HCT116 (cell line): ENCODE measurements around the gene PDGFD. TPM values are rescaled to one million over a fixed set of nuclear protein-coding genes. Genes with fewer than 3 reads are reported as not detected.

Source experiments
- ATAC-seq: fragments of 200-7000 bp; cut with Tn5 transposase; 2 replicates; pipeline ENCODE4 v1.9.1; 2020; ENCODE audit warnings: mild to moderate bottlenecking, moderate library complexity
- BruUV-seq: library from RNA; stranded (reverse); fragments of 400-500 nt; replicated peaks from 2 replicates; lab custom pipeline; 2021; lab: Mats Ljungman, UMichigan
- CTCF ChIA-PET: fragments of 300-600 bp; sonication (Branson Sonifier 250); formaldehyde crosslinking; loops from one replicate; lab custom pipeline; 2021; ENCODE audit warnings: antibody characterized with exemption; lab: Charles Lee
- POLR2A ChIA-PET: fragments of 300-600, 350-600 bp; sonication (Branson Sonifier 250); formaldehyde crosslinking; loops from one replicate; lab custom pipeline; 2021; ENCODE audit warnings: antibody characterized with exemption; lab: Charles Lee
- RAD21 ChIA-PET, 2 experiments: fragments of 300-600 bp; sonication (Branson Sonifier 250); formaldehyde crosslinking; loops; one replicate each; lab custom pipeline; 2023; ENCODE audit warnings: low total read pairs in 2 of 2; ENCODE audit not compliant: uncharacterized antibody in 2 of 2, unreplicated experiment in 2 of 2, low non-redundant PET in 1 of 2; lab: Charles Lee
- DNase-seq: peaks from one replicate; pipeline ENCODE4 v3.0.0-alpha.2; 2010; ENCODE audit warnings: low read depth, low spot score
- H2AFZ ChIP-seq: fragments of 200-600 bp; shearing (Covaris generic), sonication (generic); 2 replicates; pipeline ENCODE4 v1.6.1; 2017; ENCODE audit warnings: low read depth, mixed run types, mixed read lengths, antibody characterized with exemption, low read length; ENCODE audit not compliant: poor library complexity, severe bottlenecking
- H3K27ac ChIP-seq: 2 replicates; pipeline ENCODE4 v1.5.1; 2012; ENCODE audit warnings: low read depth, low read length
- H3K27me3 ChIP-seq: fragments of 200-600 bp; sonication (generic); 2 replicates; pipeline ENCODE4 v1.6.1; 2016; ENCODE audit warnings: mixed run types, low read length, mixed read lengths; ENCODE audit not compliant: insufficient read depth
- H3K36me3 ChIP-seq, 2 experiments: fragments of 200-500 bp in 1 of 2; fragments of 200-600 bp in 1 of 2; sonication (Bioruptor generic) in 1 of 2; sonication (generic) in 1 of 2; 2 replicates each; pipeline versions ENCODE4 v1.5.1 to v1.6.1; 2014 to 2016; ENCODE audit warnings: low read length in 2 of 2, inconsistent platforms in 1 of 2, mixed read lengths in 1 of 2, mixed run types in 1 of 2; ENCODE audit not compliant: insufficient read depth in 2 of 2, control insufficient read depth in 1 of 2
- H3K4me1 ChIP-seq, 2 experiments: fragments of 200-600 bp in 1 of 2; sonication (generic) in 1 of 2; 2 replicates each; pipeline versions ENCODE4 v1.5.1 to v1.6.1; 2012 to 2017; ENCODE audit warnings: low read length in 2 of 2, inconsistent platforms in 1 of 2, mild to moderate bottlenecking in 1 of 2, mixed read lengths in 1 of 2, mixed run types in 1 of 2, moderate library complexity in 1 of 2; ENCODE audit not compliant: insufficient read depth in 2 of 2, control insufficient read depth in 1 of 2
- H3K4me2 ChIP-seq: fragments of 200-600 bp; sonication (generic); 2 replicates; pipeline ENCODE4 v1.6.1; 2017; ENCODE audit warnings: mixed run types, low read length, mixed read lengths
- H3K4me3 ChIP-seq, 2 experiments: fragments of 200-600 bp in 1 of 2; sonication (generic) in 1 of 2; replicated peaks in 1 of 2; 2 replicates each; pipeline ENCODE4 v1.5.1; 2011 to 2016; ENCODE audit warnings: low read length in 2 of 2, control low read depth in 1 of 2, low read depth in 1 of 2, mild to moderate bottlenecking in 1 of 2, mixed read lengths in 1 of 2, mixed run types in 1 of 2
- H3K79me2 ChIP-seq: fragments of 200-600 bp; sonication (generic); 2 replicates; pipeline ENCODE4 v1.6.1; 2017; ENCODE audit warnings: mild to moderate bottlenecking, mixed run types, low read length, moderate library complexity, mixed read lengths; ENCODE audit not compliant: insufficient read depth
- H3K9ac ChIP-seq: fragments of 200-600 bp; sonication (generic); 2 replicates; pipeline ENCODE4 v1.6.1; 2016; ENCODE audit warnings: low read length, mixed read lengths
- H3K9me2 ChIP-seq: fragments of 200-600 bp; sonication (generic), shearing (Covaris generic); 2 replicates; pipeline ENCODE4 v1.6.1; 2017; ENCODE audit warnings: mixed run types, mild to moderate bottlenecking, moderate library complexity; ENCODE audit not compliant: insufficient read depth
- H3K9me3 ChIP-seq, 2 experiments: fragments of 200-500 bp in 1 of 2; fragments of 200-600 bp in 1 of 2; sonication (Bioruptor generic) in 1 of 2; sonication (generic) in 1 of 2; 2 replicates each; pipeline ENCODE4 v1.6.1; 2014 to 2017; ENCODE audit warnings: low read length in 2 of 2, mixed read lengths in 2 of 2, inconsistent platforms in 1 of 2, low read depth in 1 of 2, mild to moderate bottlenecking in 1 of 2, mixed run types in 1 of 2, moderate library complexity in 1 of 2; ENCODE audit not compliant: control insufficient read depth in 1 of 2, insufficient read depth in 1 of 2
- H4K20me1 ChIP-seq: fragments of 200-600 bp; sonication (generic), shearing (Covaris generic); 2 replicates; pipeline ENCODE4 v1.6.1; 2017; ENCODE audit warnings: mixed run types, mild to moderate bottlenecking, moderate library complexity; ENCODE audit not compliant: insufficient read depth
- CBX3 ChIP-seq: IDR thresholded peaks from 2 replicates; pipeline ENCODE4 v1.6.1; 2012; ENCODE audit warnings: low read depth
- CEBPB ChIP-seq: IDR thresholded peaks from 2 replicates; pipeline ENCODE4 v1.6.1; 2012; ENCODE audit warnings: low read depth
- EZH2phosphoT487 ChIP-seq: fragments of 200-600 bp; IDR thresholded peaks from 2 replicates; pipeline ENCODE4 v1.6.1; 2018; ENCODE audit warnings: antibody characterized with exemption, borderline replicate concordance
- JUND ChIP-seq: IDR thresholded peaks from 2 replicates; pipeline ENCODE4 v1.6.1; 2012
- SIN3A ChIP-seq: IDR thresholded peaks from 2 replicates; pipeline ENCODE4 v1.6.1; 2012; ENCODE audit warnings: low read depth
- ZFX ChIP-seq: fragments of 450-650 bp; IDR thresholded peaks from 2 replicates; pipeline ENCODE4 v1.6.1; 2017
- intact Hi-C: fragments of 100-400 bp; cut with micrococcal nuclease; formaldehyde crosslinking; loops from 2 replicates; pipeline ENCODE4 v1.10.0; 2022
- total RNA-seq: library from RNA; stranded (reverse); gene quantifications from one replicate; pipeline ENCODE4 v1.2.1, GENCODE V29; 2021; ENCODE audit not compliant: unreplicated experiment
- TF ChIP-seq, protein P1 (sequence below): IDR thresholded peaks from 2 replicates; pipeline ENCODE4 v1.6.1; 2011; ENCODE audit warnings: mild to moderate bottlenecking, low read length, moderate library complexity; ENCODE audit not compliant: insufficient replicate concordance; ENCODE audit errors: extremely low read depth
- TF ChIP-seq, protein P2 (sequence below): IDR thresholded peaks from 2 replicates; pipeline ENCODE4 v1.6.1; 2012
- TF ChIP-seq, protein P3 (sequence below): IDR thresholded peaks from 2 replicates; pipeline ENCODE4 v1.6.1; 2012; ENCODE audit warnings: low read depth

PDGFD gene
- total RNA-seq, 1 experiment from 2014 or later, result 0.34 TPM

DNA sequence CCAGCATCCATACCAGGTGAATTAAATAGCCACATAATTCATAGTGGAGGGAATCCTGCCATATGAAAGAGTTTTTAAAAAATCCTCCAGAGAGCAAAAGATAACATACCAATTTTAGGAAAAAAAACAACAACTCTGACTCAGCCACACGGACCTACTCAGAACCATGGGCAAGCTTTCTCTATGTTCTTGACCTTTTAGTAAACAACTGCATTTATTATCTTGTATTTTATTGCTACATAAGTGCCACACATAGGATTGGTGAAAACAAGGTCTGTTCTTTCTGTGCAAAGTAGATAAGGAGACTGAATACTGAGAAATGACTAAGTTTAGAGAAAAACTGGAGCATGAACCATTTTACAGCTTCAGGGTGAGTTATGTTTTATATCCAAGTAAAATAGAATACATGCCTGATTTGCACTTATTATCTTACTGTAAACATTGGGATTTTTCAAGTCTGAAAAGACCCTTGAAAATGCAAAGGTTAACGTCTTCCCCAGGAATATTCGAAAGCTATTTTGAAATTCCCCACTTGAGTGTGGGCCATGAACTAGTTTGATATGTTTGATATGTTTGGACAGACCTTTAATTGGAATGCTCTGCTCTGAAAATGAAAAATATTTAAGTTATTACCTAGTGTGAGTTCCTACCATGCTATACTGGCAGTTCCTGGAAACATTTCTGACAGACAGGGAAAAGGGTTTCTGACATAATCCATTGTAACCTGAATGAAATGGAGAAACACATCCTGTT lies 217.0 kb downstream of the PDGFD start:
- no peaks in the 10 kb centered on the region for H3K27me3 ChIP-seq
- ChIA-PET CTCF (no interaction called here), RAD21 (no interaction called here), POLR2A (no interaction called here)
- H3K4me1 ChIP-seq, result no peaks in the 10 kb centered on the region
- no peak overlapping the region for H3K27ac ChIP-seq
- H3K4me2 ChIP-seq, result no peak overlapping the region
- H2AFZ ChIP-seq, result no peak overlapping the region
- no peak for DNase-seq
- H4K20me1 ChIP-seq, result no peaks in the 10 kb centered on the region
- no peaks in the 10 kb centered on the region for H3K9me2 ChIP-seq
- no peaks in the 10 kb centered on the region for H3K9me3 ChIP-seq
- no peaks in the 10 kb centered on the region for H3K79me2 ChIP-seq
- BruUV-seq, result no TSS peak
- no peaks in the 10 kb centered on the region for H3K36me3 ChIP-seq
- H3K4me3 ChIP-seq, result no peak overlapping the region
- no peak for ATAC-seq
- intact Hi-C loops, result loop anchor here (1.0 kb wide), 1 partner anchor 8 kb away; no protein-coding TSS in a partner anchor
- H3K9ac ChIP-seq, result no peak overlapping the region
- TF ChIP-seq EZH2phosphoT487, result no peak
- no peak for TF ChIP-seq JUND

DNA sequence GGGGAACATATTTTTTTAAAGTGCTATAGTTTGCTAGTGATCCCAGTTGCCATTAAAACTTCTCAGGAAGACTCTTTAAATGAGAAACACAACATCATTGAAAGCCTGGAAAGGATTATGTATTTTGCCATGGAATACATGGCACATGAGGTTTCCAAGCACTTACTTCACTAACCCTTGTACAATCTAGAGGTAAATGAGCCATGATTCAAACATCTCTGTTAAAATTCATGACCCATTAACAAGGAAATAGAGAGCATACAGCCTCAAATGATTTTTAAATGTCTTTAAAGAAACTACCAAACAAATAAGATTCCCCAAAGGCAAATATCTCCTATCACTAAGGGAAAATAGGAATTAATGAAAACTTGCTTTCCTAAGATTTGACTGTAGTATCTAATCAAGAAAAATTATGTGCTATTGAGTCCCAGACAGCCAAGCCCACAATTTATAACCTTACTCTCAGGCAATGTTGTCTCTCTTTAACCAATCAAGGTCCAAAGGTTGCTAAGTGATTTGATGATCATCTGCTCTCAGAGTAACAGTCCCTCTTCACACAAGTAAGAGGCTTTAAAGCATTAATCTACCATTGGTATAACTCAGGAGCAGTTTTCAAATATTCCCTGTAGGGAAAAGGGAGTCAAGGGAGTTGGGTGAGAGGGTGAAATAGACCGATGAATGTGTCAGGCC lies 219.6 kb downstream of the PDGFD start:
- no peak for ATAC-seq
- no peaks in the 10 kb centered on the region for H3K27me3 ChIP-seq

More for the DNA sequence above, 219.6 kb downstream of the PDGFD start:
- ChIA-PET RAD21 (no interaction called here), CTCF (no interaction called here), POLR2A (no interaction called here)
- no peaks in the 10 kb centered on the region for H3K79me2 ChIP-seq
- H2AFZ ChIP-seq, result no peak overlapping the region
- H3K4me3 ChIP-seq, result no peak overlapping the region
- intact Hi-C loops, result no loop called here
- H4K20me1 ChIP-seq, result no peaks in the 10 kb centered on the region
- no peaks in the 10 kb centered on the region for H3K4me1 ChIP-seq
- no peak overlapping the region for H3K27ac ChIP-seq
- H3K9ac ChIP-seq, result no peak overlapping the region
- TF ChIP-seq ZFX, result no peak
- TF ChIP-seq JUND, result no peak
- no peak for TF ChIP-seq CEBPB
- no peak for TF ChIP-seq EZH2phosphoT487
- TF ChIP-seq, protein P1, sequence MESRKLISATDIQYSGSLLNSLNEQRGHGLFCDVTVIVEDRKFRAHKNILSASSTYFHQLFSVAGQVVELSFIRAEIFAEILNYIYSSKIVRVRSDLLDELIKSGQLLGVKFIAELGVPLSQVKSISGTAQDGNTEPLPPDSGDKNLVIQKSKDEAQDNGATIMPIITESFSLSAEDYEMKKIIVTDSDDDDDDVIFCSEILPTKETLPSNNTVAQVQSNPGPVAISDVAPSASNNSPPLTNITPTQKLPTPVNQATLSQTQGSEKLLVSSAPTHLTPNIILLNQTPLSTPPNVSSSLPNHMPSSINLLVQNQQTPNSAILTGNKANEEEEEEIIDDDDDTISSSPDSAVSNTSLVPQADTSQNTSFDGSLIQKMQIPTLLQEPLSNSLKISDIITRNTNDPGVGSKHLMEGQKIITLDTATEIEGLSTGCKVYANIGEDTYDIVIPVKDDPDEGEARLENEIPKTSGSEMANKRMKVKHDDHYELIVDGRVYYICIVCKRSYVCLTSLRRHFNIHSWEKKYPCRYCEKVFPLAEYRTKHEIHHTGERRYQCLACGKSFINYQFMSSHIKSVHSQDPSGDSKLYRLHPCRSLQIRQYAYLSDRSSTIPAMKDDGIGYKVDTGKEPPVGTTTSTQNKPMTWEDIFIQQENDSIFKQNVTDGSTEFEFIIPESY, result no peak
- TF ChIP-seq, protein P2, sequence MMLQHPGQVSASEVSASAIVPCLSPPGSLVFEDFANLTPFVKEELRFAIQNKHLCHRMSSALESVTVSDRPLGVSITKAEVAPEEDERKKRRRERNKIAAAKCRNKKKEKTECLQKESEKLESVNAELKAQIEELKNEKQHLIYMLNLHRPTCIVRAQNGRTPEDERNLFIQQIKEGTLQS, result no peak
- TF ChIP-seq, protein P3, sequence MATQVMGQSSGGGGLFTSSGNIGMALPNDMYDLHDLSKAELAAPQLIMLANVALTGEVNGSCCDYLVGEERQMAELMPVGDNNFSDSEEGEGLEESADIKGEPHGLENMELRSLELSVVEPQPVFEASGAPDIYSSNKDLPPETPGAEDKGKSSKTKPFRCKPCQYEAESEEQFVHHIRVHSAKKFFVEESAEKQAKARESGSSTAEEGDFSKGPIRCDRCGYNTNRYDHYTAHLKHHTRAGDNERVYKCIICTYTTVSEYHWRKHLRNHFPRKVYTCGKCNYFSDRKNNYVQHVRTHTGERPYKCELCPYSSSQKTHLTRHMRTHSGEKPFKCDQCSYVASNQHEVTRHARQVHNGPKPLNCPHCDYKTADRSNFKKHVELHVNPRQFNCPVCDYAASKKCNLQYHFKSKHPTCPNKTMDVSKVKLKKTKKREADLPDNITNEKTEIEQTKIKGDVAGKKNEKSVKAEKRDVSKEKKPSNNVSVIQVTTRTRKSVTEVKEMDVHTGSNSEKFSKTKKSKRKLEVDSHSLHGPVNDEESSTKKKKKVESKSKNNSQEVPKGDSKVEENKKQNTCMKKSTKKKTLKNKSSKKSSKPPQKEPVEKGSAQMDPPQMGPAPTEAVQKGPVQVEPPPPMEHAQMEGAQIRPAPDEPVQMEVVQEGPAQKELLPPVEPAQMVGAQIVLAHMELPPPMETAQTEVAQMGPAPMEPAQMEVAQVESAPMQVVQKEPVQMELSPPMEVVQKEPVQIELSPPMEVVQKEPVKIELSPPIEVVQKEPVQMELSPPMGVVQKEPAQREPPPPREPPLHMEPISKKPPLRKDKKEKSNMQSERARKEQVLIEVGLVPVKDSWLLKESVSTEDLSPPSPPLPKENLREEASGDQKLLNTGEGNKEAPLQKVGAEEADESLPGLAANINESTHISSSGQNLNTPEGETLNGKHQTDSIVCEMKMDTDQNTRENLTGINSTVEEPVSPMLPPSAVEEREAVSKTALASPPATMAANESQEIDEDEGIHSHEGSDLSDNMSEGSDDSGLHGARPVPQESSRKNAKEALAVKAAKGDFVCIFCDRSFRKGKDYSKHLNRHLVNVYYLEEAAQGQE, result no peak
- TF ChIP-seq CBX3, result no peak
- no peak for TF ChIP-seq SIN3A
- BruUV-seq, result no TSS peak
- no peaks in the 10 kb centered on the region for H3K9me2 ChIP-seq
- H3K36me3 ChIP-seq, result no peaks in the 10 kb centered on the region
- no peaks in the 10 kb centered on the region for H3K9me3 ChIP-seq
- DNase-seq, result no peak
- H3K4me2 ChIP-seq, result no peak overlapping the region
